NB4 (cell line): ENCODE results near the gene LDLRAD4.
"Not testable (repeated sequence)": the region's sequence is repeated elsewhere in the genome, so short reads cannot be mapped to it uniquely, and the experiment has no call there.

ENCODE experiments used
- CTCF ChIP-seq: IDR thresholded peaks from one replicate; pipeline ENCODE4 v1.5.1; 2012; ENCODE audit warnings: low read depth, low read length
- MAX ChIP-seq: IDR thresholded peaks from 2 replicates; pipeline ENCODE4 v1.6.1; 2011; ENCODE audit warnings: low read depth, low read length
- MYC ChIP-seq: IDR thresholded peaks from 2 replicates; pipeline ENCODE4 v1.6.1; 2011; ENCODE audit warnings: low read depth, low read length
- POLR2A ChIP-seq: IDR thresholded peaks from 2 replicates; pipeline ENCODE4 v1.6.1; 2011; ENCODE audit warnings: mild to moderate bottlenecking; ENCODE audit not compliant: insufficient read length; ENCODE audit errors: extremely low read depth

- TF ChIP-seq CTCF, POLR2A, MYC, MAX: not testable (repeated sequence)
These were observed 270.7 kb downstream of the LDLRAD4 start for GRCh38 chr18:13489303-13489702.
